GM18511 (cell line): ENCODE results near the gene PLA2G4A.

Source experiments
- ATAC-seq: cut with Tn5 transposase; IDR thresholded peaks from one replicate; pipeline ENCODE4 v1.9.1; 2021; ENCODE audit warnings: mild to moderate bottlenecking, moderate library complexity; ENCODE audit not compliant: unreplicated experiment

The PLA2G4A gene

DNA sequence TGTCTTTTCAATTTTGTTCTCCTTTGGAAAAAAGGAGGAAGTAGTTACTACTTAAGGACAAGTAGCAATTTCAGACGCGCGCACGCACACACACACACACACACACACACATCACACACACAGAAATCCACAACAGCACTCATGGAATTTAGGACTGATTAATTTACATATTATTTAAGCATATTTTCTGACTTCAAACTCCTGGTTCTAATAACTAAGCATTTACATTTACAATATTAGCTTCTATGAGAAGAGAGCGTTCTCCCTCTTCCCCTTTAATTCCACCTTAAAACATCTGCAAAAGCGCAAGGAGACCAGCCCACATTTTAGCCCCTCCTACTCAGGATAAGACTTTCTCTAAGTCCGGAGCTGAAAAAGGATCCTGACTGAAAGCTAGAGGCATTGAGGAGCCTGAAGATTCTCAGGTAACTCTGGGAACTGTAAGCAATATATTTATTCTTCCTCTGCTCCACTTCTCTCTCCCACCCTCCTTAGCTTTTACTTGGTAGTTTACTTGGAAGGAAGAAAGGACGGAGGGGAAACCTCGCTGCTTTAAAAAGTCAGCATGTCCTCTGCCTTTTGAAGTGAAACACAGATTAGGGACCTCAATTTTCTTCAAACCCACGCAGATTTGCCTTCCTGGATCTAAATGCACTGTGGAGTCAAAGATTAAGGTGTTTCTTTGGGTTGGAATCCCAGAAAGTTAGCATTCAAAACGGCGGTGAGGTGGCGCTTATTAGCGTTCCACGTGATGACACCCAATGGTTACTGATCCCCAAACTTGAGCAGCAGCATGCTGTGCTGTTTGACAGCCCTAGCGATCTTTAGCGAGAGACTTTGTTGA lies at the start of gene PLA2G4A:
Gene PLA2G4A, plus strand, starts transcription at position 339 of the 844 bp plus-strand sequence. CDS start 25,406 bp downstream, outside the sequence.
- peak; percentile 88 for ATAC-seq

DNA sequence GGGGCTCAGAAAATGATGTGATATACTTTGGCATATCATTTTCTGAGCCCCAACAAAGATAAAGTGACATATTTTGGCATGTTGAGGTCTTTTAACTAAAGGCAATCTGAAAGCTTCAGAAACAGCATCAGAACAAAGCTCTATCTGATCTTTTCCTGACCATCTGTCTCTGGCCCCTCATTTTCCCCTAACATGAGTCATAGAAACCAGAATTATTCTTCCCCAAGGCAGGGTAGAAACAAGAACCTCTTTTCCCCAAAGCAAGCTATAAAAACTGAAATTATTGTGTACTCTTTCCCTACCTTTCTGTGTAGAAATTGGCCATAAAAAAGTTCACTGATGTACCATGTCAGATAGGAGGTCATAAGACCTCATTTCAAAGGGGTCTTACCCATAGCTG lies 48.7 kb upstream of the PLA2G4A start:
- ATAC-seq, result no peak

DNA sequence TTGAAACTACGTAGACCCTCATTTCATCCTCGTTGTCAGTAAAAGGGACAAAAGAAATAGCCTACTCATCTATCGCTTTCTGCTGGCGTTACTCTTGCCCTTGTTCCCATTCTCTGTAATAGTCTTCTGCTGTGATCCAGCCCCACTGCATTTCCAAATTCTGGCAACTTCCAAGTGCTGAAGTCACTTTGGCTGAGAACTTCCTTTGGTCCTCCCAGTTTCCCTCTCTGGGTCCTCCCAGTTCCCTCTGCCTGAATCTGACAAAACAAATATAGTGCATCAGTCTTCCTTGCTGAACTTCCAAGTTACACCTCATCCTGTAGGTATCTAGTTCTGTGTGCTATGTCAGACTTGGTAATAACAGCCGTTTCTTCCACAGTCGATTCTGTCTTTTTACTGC lies 47.0 kb upstream of the PLA2G4A start:
- no peak for ATAC-seq

DNA sequence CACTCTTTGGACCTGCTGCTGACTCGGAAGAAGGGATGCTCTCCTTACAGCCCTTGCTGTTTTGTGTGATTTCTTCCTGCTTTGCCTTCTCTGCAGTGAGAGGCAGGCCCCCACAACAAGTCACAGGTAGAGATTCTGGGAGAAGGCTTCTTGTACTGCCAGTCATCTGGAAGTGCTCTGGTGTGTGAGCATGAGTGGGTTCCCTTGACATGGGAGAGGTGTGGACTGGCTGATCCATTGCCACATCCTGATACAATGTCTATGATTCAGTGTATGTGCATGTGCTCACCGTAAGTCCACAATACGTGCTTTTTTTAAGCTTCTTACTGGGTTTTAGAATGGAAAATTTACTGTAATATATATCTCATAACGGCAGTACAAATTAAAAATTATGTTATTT lies 46.0 kb upstream of the PLA2G4A start:
- no peak for ATAC-seq

DNA sequence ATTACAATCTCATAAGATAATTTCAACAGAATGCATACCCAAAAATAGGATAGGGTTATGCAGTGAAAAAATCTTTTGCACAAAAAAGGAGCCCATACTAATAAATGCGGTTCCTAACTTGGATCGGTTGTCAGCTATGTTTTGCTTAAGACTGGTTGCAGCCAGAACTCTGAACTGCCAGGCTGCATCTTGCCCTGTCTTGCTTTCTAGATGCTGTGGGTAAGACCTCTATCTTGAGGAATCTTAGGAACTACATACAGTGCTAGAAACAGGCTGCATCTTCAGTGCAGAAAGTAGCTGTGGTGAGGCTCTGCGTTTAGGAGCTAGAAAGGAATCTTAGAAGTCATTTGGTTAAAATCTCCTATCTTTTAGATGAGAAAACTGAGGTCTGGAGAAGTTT lies 45.6 kb upstream of the PLA2G4A start:
- no peak for ATAC-seq

DNA sequence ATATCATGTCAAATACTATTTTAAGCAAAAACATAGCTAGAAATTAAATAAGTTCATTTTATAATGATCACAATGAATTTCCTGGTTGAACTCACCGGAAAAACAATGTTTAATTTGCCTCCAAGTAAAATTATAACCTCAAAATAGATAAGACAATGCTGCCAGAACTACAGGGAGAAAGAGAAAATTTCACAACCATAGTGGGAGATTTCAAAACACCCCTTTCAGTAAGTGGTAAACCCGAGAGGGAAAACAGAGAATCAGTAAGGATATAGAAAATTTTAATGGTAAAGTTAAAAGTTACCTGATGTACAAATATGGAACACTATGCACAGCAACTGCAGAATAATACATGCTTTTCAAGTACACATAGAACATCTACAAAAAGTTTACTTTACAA lies 43.2 kb upstream of the PLA2G4A start:
- ATAC-seq, result no peak

DNA sequence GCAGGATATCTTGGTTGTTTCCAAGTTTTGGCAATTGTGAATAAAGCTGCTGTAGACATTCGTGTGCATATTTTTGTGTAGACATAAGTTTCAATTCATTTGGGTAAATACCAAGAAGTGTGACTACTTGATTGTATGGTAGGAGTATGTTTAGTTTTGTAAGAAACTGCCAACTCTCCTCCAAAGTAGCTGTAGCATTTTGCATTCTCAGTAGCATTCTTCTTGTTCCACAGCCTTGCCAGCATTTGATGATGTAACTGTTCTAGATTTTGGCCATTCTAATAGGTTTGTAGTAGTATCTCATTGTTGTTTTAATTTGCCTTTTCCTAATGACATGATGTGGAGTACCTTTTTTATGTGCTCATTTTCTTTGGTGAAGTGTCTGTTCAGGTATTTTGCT lies 38.6 kb upstream of the PLA2G4A start:
- no peak for ATAC-seq

DNA sequence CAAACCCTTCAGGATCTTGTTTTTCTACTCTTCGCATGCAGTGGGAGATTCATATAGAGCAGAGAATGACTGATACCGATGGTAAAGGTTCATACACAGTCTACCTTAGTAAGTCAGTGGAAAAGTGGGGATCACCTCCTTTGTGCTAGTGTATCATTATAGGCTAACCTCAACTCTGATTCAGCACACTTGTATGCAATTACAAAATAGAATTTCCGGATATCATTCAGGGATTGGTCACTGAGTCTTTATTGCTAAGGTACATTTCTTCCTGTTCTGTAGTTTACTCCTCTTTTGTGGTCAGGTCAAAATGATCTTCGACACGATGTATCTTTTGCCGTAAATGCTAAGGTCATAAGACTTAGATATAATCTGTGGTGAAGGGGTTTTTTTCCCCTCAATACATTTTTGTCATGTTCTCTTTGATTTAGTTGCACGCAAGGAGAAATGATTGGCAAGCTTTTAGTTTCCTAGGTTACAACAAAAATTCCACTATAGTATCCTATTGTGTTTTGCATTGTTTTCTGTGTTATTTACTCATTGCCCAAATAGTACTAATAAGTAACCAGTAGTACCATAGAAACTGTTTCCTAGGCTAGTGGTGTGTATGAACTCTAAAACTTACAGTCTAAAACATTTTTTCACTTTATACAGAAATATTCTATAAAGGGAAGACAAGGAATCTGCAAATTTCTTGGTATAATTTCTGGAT lies 35.7 kb upstream of the PLA2G4A start:
- peak; percentile 70 for ATAC-seq

DNA sequence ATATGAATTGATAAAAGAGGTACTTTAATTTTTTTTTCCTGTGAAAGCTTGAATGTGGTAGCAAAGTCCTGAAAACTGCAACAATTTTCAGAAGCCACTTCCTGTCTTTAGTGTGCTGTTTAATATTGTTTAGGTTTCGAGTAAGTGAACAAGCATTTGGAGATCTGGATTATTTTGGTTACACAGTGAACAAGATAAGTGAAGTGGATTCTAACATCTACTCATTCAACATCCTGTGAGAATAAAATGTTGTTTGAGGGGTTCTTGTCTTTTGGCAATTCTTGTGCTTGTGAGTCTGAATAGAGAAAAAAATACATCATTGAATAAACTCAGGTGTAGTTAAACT lies 35.2 kb upstream of the PLA2G4A start:
- peak; percentile 64 for ATAC-seq

DNA sequence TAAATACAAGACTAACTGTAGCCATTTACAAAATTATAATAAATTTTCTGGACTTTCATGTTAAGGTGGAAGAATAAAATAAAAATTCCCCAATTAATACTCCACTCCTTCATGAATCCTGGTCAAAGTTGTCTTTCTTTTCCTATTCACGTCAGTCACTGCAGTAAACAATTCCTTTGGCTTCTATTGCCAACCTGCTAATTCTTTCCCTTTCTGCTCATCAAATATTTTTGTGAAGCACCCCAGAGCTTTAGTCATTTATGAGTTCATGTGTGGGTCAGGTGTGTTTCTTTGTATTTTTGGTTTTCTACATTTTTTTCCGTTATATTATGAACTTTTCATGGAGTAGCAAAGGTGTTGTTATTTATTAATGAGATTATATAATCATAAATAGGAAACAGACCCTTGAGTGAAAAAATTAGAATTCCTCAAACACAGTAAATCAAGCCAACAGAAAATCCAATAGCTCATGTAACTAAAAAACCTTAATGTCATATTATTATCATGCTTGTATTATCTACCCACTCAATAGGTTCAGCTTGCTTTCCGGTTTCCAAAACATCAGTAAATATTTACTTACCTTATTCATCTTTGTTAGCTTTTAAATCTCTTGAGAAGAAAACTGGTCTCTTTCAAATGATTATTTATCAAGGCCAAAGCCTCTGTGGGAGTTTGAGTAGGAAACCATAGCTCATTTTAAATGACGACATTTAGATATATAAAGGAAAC lies 29.6 kb upstream of the PLA2G4A start:
- ATAC-seq, result no peak

DNA sequence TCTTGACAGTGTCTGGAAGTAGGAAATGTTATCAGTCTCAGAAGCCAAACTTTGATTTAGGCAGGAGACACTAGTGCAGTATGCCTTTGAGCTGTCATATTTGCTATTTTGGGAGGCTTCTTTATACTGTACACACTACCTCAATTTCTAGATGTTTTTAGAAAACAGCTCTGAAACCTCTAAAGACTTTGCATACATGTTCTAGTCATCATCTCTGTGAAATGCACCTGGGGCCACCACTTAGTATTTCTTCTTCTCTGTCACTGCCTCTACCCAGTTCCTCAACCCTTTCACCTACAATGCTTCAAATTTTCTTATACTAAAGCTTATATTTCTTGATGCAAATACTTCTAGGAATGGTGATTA lies 29.1 kb upstream of the PLA2G4A start:
- peak; percentile 94 for ATAC-seq

DNA sequence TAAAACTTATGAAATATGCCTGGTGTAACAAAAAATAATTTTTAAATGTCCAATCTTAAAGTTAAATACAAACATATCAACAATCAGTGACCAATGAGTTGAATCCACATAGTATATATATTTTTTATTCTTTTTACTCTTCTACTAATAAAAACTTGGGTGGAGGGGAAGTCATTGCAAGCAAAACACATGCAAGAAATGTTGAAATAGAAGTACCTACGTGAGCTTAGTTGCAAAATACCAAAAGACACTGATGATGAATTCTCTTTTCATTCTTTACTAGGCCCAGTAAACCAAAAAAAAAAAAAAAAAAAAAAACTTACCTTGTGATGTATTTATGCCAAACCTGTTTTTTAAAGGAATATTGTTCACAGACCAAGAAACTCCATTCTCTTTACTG lies 26.4 kb upstream of the PLA2G4A start:
- no peak for ATAC-seq

DNA sequence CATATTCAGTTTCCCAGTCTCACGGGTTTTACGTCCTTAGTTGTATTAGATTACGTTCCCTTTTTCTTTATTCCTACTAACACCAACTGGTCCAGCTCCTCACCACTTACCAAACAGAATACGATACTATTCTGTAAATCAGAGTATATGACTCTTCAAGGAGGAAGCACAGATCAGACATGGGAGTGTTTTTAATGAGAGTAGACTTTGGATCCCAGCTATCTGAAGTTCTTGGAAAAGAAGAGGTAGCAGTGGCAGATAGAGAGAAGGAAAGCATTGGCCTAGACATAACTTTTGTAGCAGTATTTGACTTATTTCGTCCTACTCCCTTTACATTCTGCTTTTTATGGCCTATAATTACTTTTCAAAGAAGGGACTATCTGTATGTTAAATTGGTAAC lies 24.1 kb upstream of the PLA2G4A start:
- ATAC-seq, result no peak

DNA sequence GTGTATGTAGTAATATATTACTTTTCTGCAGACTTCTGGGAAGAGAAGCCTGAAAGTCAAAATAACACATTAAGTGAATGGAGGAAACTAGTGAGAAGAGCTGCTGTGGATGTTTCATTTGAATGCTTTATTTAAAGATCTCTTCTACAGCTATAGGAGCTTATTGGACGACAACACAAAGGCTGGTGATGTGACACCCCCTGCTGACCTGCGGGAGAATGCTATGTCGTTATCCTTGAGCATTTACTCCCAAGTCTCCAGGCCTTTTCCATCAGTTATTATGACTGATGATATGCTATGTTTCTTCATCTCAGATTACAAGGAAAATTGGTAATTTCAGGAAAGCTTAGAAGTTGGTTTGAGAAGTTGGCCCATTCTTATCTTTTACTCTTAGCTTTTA lies 22.3 kb upstream of the PLA2G4A start:
- no peak for ATAC-seq

DNA sequence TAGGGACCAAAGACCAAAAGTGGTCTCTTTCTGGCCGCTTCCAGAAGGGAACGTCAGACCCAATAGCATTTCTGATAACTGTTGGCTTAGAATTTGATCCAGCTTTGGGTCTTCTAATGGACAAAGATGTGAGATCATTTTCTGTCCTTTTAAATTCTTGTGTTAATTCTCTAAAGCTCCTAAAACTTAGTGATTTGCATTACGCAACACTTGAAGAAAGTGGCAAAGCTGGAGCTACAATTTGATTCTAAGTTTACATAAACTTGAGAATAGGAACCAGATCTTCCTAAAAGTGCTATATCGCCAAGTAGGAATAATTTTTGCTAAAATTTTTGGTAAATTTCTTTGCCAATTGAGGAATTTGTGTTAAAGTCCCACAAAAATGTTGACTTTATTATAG lies 21.6 kb upstream of the PLA2G4A start:
- ATAC-seq, result no peak

DNA sequence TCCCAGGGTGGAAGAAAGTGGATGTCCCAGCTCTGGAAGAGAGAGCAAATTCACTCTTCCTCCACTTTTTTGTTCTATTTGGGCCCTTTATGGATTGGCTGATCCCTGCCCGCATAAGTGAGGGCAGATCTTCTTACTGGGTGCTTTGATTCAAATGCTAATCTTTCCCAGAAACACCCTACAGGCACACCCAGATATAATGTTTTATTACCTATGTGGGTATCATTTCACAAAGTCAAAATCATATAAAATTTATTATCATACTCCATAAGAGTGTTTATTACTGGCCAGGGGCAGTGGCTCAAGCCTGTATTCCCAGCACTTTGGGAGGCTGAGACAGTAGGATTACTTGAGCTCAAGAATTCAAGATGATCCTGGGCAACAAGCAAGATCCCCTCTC lies 16.9 kb upstream of the PLA2G4A start:
- no peak for ATAC-seq

DNA sequence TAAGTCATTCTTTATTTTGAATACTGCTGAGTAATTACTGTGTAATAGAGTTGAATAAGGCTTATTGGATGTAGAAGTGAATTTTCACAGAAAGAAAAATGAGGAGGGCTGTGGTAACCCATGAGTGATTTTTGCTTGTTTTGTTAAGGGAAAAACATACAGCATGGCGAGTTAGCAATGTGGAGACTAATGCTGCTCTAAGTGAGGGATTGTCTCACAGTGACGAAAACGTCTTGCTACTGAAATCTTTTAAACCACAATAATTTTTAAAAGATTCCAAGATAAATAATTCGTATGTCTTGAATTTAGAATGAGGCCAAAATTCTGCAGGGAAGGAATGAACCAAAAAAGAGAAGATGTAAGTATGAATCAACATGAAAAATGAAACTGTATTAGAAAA lies 16.2 kb upstream of the PLA2G4A start:
- ATAC-seq, result no peak

DNA sequence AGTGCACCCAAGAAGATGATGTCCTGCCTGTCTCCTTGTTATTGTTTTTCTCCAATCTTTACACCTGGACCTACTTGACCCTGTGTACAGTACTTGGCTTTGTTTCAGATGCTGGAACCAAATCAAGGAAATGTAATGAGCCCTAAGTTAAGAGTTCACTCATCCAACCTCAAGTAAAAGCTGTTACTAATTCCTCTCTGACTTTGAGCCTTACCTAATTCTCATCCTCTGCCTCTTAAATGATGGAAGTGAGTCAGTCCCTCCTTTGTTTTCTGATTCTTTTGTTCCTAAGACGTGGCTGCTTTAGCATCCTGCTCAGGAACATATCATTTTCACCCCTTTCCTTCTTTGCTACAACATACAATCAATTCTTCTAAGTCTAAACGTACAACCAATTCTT lies 15.3 kb upstream of the PLA2G4A start:
- ATAC-seq, result no peak

DNA sequence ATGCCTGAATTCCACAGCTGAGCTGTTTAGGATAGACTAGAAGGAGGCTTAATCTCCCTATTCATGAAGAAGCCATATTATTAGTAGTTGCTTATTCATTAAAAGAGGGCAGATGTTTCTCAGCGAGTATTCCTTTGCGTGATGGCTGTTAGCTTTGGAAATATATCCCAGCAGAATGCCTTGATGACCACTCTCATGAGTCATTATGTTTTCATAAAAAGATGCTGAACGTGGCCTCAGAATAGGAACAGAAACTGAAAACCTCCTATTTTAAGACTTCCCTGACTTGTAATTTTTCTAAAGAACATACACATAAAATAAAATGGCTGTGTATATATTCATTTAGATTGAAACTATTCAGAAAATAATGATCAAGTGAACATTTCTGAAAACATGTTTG lies 9.6 kb upstream of the PLA2G4A start:
- peak; percentile 88 for ATAC-seq

DNA sequence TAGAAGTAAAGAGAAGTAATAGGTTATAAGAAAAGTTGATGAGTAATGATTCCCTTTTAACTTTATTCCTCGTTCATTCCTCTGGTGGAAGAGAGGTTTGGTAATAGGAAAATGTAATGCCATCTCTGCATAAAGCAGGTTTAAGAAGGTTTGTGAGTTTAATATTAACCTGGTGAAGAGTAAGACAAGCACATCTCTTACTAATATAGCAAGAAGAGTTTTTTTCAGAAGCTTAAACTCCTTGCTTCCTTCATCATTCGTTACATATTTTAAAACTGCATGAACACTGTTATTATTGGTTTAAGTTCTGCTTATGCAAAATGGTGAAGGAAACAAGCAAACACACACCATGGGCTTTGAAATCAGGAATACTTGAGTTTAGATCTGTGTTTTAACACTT lies 9.2 kb upstream of the PLA2G4A start:
- ATAC-seq, result peak; percentile 62

DNA sequence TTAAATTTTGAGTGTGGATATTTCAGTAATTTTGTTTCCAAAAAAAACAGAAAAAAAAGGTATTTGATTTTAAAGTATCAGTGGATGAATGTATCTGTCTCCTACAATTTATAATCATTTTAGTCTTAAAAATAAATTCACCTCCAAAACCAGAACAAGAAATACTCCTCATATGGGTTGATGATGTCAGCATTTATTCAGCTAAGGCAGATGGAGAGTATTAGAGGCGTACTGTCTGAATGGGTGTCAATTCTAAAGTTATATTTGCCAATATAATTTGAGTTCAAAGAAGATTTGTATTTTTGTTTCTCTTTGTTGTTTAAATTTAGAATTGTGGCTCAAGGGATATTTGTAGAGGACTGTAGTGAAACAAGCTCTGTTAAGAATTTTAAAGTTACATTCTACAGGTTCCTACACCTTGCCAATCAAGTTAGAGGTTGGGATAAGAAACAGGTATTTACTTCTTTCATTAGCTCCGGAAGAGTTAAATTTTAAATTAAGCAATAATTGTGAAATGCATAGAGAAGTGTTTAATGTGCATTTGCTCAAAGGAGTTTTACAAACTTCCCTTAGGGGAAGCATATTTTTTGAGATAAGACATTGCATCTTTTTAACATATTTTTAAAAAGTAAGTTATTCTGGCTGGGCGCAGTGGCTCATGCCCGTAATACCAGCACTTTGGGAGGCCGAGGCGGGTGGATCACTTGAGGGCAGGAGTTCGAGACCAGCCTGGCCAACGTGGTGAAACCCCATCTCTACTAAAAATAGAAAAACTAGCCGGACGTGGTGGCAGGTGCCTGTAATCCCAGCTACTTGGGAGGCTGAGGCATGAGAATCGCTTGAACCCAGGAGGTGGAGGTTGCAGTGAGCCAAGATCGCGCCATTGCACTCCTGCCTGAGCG lies 1.2 kb downstream of the PLA2G4A start:
- ATAC-seq, result no peak
